ENCODE measurements around the gene PLOD2.

Gene PLOD2

DNA sequence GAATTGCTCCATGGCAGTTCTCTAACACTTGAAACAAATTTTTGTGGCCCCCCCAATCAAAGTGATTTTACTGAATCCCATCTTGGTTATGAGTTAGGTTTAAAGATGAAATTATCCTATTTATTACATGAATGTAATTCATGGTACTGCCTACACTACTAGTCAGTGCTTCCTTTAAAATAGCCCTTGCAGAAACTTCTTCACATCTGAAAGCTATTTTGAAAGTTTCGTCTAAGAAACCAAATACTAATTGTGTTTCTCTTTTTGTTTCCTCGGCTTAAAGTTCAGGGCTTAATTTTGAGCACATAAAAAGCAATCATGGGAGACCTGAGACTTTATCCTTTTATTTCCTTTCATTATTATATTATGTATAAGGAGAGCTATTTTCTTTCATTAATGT lies 72.1 kb downstream of the PLOD2 start:
- TF ChIP-seq EP300 (IDR thresholded peaks at IDR 0.05; ENCODE audit: borderline replicate concordance) (no peak), RAD21 (IDR thresholded peaks at IDR 0.05; ENCODE audit: low read depth) (no peak), FOXM1 (IDR thresholded peaks at IDR 0.05; ENCODE audit: borderline replicate concordance, low read depth) (no peak), ZBTB7A (IDR thresholded peaks at IDR 0.05; ENCODE audit: low read depth) (no peak), NFIC (IDR thresholded peaks at IDR 0.05) (no peak), CREB1 (IDR thresholded peaks at IDR 0.05; ENCODE audit: low read depth) (no peak), EGR1 (IDR thresholded peaks at IDR 0.05) (no peak), TCF12 (IDR thresholded peaks at IDR 0.05; ENCODE audit: low read depth) (no peak), TAF1 (IDR thresholded peaks at IDR 0.05; ENCODE audit: low read depth) (no peak), YY1 (IDR thresholded peaks at IDR 0.05; ENCODE audit: low read depth) (no peak), TEAD4 (IDR thresholded peaks at IDR 0.05) (no peak), CEBPB (IDR thresholded peaks at IDR 0.05) (no peak)
- TF ChIP-seq, protein P1, sequence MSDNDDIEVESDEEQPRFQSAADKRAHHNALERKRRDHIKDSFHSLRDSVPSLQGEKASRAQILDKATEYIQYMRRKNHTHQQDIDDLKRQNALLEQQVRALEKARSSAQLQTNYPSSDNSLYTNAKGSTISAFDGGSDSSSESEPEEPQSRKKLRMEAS (IDR thresholded peaks at IDR 0.05), result no peak
- TF ChIP-seq, protein P2, sequence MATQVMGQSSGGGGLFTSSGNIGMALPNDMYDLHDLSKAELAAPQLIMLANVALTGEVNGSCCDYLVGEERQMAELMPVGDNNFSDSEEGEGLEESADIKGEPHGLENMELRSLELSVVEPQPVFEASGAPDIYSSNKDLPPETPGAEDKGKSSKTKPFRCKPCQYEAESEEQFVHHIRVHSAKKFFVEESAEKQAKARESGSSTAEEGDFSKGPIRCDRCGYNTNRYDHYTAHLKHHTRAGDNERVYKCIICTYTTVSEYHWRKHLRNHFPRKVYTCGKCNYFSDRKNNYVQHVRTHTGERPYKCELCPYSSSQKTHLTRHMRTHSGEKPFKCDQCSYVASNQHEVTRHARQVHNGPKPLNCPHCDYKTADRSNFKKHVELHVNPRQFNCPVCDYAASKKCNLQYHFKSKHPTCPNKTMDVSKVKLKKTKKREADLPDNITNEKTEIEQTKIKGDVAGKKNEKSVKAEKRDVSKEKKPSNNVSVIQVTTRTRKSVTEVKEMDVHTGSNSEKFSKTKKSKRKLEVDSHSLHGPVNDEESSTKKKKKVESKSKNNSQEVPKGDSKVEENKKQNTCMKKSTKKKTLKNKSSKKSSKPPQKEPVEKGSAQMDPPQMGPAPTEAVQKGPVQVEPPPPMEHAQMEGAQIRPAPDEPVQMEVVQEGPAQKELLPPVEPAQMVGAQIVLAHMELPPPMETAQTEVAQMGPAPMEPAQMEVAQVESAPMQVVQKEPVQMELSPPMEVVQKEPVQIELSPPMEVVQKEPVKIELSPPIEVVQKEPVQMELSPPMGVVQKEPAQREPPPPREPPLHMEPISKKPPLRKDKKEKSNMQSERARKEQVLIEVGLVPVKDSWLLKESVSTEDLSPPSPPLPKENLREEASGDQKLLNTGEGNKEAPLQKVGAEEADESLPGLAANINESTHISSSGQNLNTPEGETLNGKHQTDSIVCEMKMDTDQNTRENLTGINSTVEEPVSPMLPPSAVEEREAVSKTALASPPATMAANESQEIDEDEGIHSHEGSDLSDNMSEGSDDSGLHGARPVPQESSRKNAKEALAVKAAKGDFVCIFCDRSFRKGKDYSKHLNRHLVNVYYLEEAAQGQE (IDR thresholded peaks at IDR 0.05; ENCODE audit: low read depth), result no peak
- TF ChIP-seq, protein P3, sequence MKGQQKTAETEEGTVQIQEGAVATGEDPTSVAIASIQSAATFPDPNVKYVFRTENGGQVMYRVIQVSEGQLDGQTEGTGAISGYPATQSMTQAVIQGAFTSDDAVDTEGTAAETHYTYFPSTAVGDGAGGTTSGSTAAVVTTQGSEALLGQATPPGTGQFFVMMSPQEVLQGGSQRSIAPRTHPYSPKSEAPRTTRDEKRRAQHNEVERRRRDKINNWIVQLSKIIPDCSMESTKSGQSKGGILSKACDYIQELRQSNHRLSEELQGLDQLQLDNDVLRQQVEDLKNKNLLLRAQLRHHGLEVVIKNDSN (IDR thresholded peaks at IDR 0.05), result no peak

DNA sequence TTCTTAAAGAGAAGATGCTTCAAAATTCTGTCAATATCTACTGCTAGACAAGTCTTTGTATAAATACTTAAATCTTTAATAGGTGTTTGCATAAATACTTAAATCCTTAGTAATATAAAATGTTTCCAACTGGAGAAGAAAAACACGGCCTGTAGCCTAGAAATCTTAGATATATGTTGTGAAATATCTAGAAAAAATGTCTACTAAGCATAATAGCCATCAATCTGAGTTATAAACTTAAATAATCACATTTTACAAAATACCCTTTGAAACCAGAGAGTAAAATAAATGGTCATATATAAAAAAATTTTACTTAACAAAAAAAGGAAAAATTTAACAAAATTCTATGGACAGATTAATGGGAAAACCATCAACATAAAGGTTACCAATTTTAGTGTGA lies 73.9 kb downstream of the PLOD2 start:
- TF ChIP-seq TAF1 (IDR thresholded peaks at IDR 0.05; ENCODE audit: low read depth) (no peak), CEBPB (IDR thresholded peaks at IDR 0.05) (no peak), YY1 (IDR thresholded peaks at IDR 0.05; ENCODE audit: low read depth) (no peak), EP300 (IDR thresholded peaks at IDR 0.05; ENCODE audit: borderline replicate concordance) (no peak), NFIC (IDR thresholded peaks at IDR 0.05) (no peak), TEAD4 (IDR thresholded peaks at IDR 0.05) (no peak), EGR1 (IDR thresholded peaks at IDR 0.05) (no peak)
- TF ChIP-seq, protein P1 (IDR thresholded peaks at IDR 0.05), result no peak

DNA sequence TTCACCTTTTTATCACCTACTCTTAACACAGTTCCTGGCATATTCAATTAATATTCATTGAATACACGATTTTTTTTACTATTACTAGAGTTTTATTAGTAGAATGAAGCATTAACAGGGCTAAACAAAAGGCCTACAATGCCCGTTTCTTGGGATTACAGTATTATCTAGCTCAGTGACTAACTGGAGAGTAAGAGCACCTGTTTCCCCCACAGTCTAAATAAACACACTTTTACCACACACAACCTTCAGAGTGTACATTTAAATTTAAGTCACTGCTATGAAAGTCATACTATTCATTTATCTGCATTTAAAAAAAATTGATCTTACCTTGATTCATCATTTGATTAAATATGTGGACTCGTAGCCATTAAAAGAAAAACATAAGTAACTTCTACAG lies 74.8 kb downstream of the PLOD2 start:
- TF ChIP-seq RAD21 (IDR thresholded peaks at IDR 0.05; ENCODE audit: low read depth), result no peak
- TF ChIP-seq TCF12 (IDR thresholded peaks at IDR 0.05; ENCODE audit: low read depth), result no peak
- TF ChIP-seq, protein P3 (IDR thresholded peaks at IDR 0.05), result no peak
- TF ChIP-seq CEBPB (IDR thresholded peaks at IDR 0.05), result no peak
- no peak for TF ChIP-seq FOXM1 (IDR thresholded peaks at IDR 0.05; ENCODE audit: borderline replicate concordance, low read depth)
- no peak for TF ChIP-seq EP300 (IDR thresholded peaks at IDR 0.05; ENCODE audit: borderline replicate concordance)
- TF ChIP-seq, protein P1 (IDR thresholded peaks at IDR 0.05), result no peak
- no peak for TF ChIP-seq YY1 (IDR thresholded peaks at IDR 0.05; ENCODE audit: low read depth)
- TF ChIP-seq TAF1 (IDR thresholded peaks at IDR 0.05; ENCODE audit: low read depth), result no peak
- TF ChIP-seq ZBTB7A (IDR thresholded peaks at IDR 0.05; ENCODE audit: low read depth), result no peak
- no peak for TF ChIP-seq EGR1 (IDR thresholded peaks at IDR 0.05)
- no peak for TF ChIP-seq NFIC (IDR thresholded peaks at IDR 0.05)
- TF ChIP-seq TEAD4 (IDR thresholded peaks at IDR 0.05), result no peak
- TF ChIP-seq, protein P2 (IDR thresholded peaks at IDR 0.05; ENCODE audit: low read depth), result no peak
- TF ChIP-seq CREB1 (IDR thresholded peaks at IDR 0.05; ENCODE audit: low read depth), result no peak

DNA sequence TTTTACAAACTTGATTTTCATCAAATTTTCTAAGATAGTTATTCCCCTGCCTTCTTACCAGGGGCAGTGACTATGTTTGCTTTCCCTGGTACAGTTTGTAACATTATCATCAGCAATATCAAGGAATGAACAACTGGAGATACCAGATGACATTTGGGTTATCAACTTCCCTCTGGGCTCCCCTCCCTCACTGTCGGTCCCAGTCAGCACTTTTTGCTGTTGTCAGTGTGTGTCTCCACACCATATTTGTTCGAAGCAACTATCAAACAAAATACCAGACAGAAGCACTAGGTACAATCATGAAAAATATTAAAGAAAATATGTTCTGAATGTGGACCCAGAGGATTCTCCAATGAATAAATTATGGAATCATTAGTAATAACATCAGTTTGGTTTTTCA lies 75.3 kb downstream of the PLOD2 start:
- TF ChIP-seq, protein P3 (IDR thresholded peaks at IDR 0.05), result no peak
- TF ChIP-seq CREB1 (IDR thresholded peaks at IDR 0.05; ENCODE audit: low read depth) (no peak), FOXM1 (IDR thresholded peaks at IDR 0.05; ENCODE audit: borderline replicate concordance, low read depth) (no peak), TEAD4 (IDR thresholded peaks at IDR 0.05) (no peak), TCF12 (IDR thresholded peaks at IDR 0.05; ENCODE audit: low read depth) (no peak), TAF1 (IDR thresholded peaks at IDR 0.05; ENCODE audit: low read depth) (no peak), YY1 (IDR thresholded peaks at IDR 0.05; ENCODE audit: low read depth) (no peak), EP300 (IDR thresholded peaks at IDR 0.05; ENCODE audit: borderline replicate concordance) (no peak), ZBTB7A (IDR thresholded peaks at IDR 0.05; ENCODE audit: low read depth) (no peak), EGR1 (IDR thresholded peaks at IDR 0.05) (no peak), NFIC (IDR thresholded peaks at IDR 0.05) (no peak), CEBPB (IDR thresholded peaks at IDR 0.05) (no peak), RAD21 (IDR thresholded peaks at IDR 0.05; ENCODE audit: low read depth) (no peak)
- TF ChIP-seq, protein P2 (IDR thresholded peaks at IDR 0.05; ENCODE audit: low read depth), result no peak
- TF ChIP-seq, protein P1 (IDR thresholded peaks at IDR 0.05), result no peak
